Gastrocnemius medialis (tissue), 4 donors: Measurements from ENCODE around the gene PSKH1. TPM values are rescaled to one million over a fixed set of nuclear protein-coding genes. Genes with fewer than 3 reads are reported as not detected.

Experiments used
- ATAC-seq, 2 donors: fragments of 150-250 bp; one replicate each; pipeline ENCODE4 v1.9.1; 2016
- DNase-seq, 2 donors: peaks; one replicate each; pipeline ENCODE4 v3.0.0-alpha.2; 2019
- H3K27ac ChIP-seq, 4 donors: fragments of 200-600 bp; sonication (generic); 1 replicate in 1 of 4; 2 replicates in 3 of 4; pipeline ENCODE4 v1.5.1; 2016 to 2018; ENCODE audit warnings: mild to moderate bottlenecking in 2 of 4, moderate library complexity in 1 of 4
- H3K27me3 ChIP-seq, 3 donors: fragments of 200-600 bp; sonication (generic) in 2 of 3; 1 replicate in 1 of 3; 2 replicates in 2 of 3; pipeline versions ENCODE4 v1.5.1 to v1.6.0; 2016 to 2019; ENCODE audit warnings: mild to moderate bottlenecking in 1 of 3, moderate library complexity in 1 of 3
- H3K36me3 ChIP-seq, 2 donors: fragments of 200-600 bp; sonication (generic) in 1 of 2; one replicate each; pipeline ENCODE4 v1.5.1; 2017 to 2018
- H3K4me1 ChIP-seq, 2 donors: fragments of 200-600 bp; sonication (generic) in 1 of 2; one replicate each; pipeline ENCODE4 v1.5.1; 2016 to 2017; ENCODE audit warnings: mild to moderate bottlenecking in 2 of 2
- H3K4me3 ChIP-seq, 4 donors: fragments of 200-600 bp; sonication (generic) in 3 of 4; 1 replicate in 1 of 4; 2 replicates in 3 of 4; pipeline ENCODE4 v1.5.1; 2016 to 2019; ENCODE audit warnings: mild to moderate bottlenecking in 2 of 4
- H3K9me3 ChIP-seq, 3 donors: fragments of 200-600 bp; sonication (generic) in 2 of 3; 1 replicate in 1 of 3; 2 replicates in 2 of 3; pipeline ENCODE4 v1.5.1; 2016 to 2019
- POLR2A ChIP-seq, 2 donors: fragments of 450-650 bp; IDR thresholded peaks; one replicate each; pipeline ENCODE4 v1.6.1; 2017; ENCODE audit warnings: antibody characterized with exemption in 2 of 2, mild to moderate bottlenecking in 2 of 2, moderate library complexity in 2 of 2
- in situ Hi-C, 4 donors: fragments of 200-750 bp; cut with MboI; loops; one replicate each; pipeline versions ENCODE4 v1.15.0 to v1.8.0; 2017; ENCODE audit warnings: low sequenced_read_pairs in 4 of 4
- intact Hi-C: fragments of 100-400 bp; cut with DNase I; formaldehyde crosslinking; loops from one replicate; pipeline ENCODE4 v1.15.1; 2023; ENCODE audit warnings: low total_unique reads
- total RNA-seq, 4 donors: library from RNA; depleted of rRNA; stranded (reverse); fragments of >200 nt; gene quantifications; one replicate each; pipeline versions ENCODE4 v1.1.0 to v1.2.3, GENCODE V29; 2016
- TF ChIP-seq, protein P1 (sequence below), 5 experiments: fragments of 450-650 bp in 3 of 5; fragments of 200-600 bp in 2 of 5; sonication (generic) in 2 of 5; IDR thresholded peaks in 4 of 5; conservative IDR thresholded peaks in 1 of 5; 1 replicate in 4 of 5; 2 replicates in 1 of 5; pipeline ENCODE4 v1.5.1; 2016 to 2019; ENCODE audit warnings: antibody characterized with exemption in 5 of 5, mild to moderate bottlenecking in 3 of 5, moderate library complexity in 3 of 5

Gene PSKH1
- total RNA-seq, 4 donors from 2014 or later: 4.1 to 12.7 (median 6.9) TPM

DNA sequence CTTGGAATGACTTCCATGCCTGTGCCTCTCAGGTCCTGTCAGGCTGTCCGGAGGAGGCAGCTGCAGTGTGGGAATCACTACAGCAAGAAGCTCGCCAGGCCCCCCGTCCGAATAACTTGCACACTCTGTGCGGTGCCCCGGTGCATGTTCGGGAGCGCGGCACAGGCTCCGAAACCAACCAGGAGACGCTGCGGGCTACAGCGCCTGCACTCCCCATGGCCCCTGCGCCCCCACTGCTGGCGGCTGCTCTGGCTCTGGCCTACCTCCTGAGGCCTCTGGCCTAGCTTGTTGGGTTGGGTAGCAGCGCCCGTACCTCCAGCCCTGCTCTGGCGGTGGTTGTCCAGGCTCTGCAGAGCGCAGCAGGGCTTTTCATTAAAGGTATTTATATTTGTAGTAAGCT lies 7.1 kb upstream of the PSKH1 start:
- Histone ChIP-seq H3K27me3 (no peaks in the 10 kb centered on the region), H3K9me3 (no peaks in the 10 kb centered on the region), H3K4me3 (no peak overlapping the region), H3K36me3 (peaks cover 0 to 21% of the 10 kb centered on the region in 2 donors), H3K27ac (peak overlapping the region in 1 of 4 donors; percentile 90), H3K4me1 (peaks cover 41 to 43% of the 10 kb centered on the region in 2 donors)
- no peak for TF ChIP-seq POLR2A (IDR thresholded peaks at IDR 0.05)
- TF ChIP-seq, protein P1, sequence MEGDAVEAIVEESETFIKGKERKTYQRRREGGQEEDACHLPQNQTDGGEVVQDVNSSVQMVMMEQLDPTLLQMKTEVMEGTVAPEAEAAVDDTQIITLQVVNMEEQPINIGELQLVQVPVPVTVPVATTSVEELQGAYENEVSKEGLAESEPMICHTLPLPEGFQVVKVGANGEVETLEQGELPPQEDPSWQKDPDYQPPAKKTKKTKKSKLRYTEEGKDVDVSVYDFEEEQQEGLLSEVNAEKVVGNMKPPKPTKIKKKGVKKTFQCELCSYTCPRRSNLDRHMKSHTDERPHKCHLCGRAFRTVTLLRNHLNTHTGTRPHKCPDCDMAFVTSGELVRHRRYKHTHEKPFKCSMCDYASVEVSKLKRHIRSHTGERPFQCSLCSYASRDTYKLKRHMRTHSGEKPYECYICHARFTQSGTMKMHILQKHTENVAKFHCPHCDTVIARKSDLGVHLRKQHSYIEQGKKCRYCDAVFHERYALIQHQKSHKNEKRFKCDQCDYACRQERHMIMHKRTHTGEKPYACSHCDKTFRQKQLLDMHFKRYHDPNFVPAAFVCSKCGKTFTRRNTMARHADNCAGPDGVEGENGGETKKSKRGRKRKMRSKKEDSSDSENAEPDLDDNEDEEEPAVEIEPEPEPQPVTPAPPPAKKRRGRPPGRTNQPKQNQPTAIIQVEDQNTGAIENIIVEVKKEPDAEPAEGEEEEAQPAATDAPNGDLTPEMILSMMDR (IDR thresholded peaks at IDR 0.05 in 4 of 5, conservative IDR thresholded peaks at IDR 0.05 in 1 of 5): no peak
- DNase-seq: no peak
- intact Hi-C loops: no loop called here
- in situ Hi-C loops: loop anchor here in 1 of 4 donors (10.0 kb wide), 1 partner anchor 49 kb away; the partner anchor contains the start of genes CTRL and PSMB10
- no peak for ATAC-seq

DNA sequence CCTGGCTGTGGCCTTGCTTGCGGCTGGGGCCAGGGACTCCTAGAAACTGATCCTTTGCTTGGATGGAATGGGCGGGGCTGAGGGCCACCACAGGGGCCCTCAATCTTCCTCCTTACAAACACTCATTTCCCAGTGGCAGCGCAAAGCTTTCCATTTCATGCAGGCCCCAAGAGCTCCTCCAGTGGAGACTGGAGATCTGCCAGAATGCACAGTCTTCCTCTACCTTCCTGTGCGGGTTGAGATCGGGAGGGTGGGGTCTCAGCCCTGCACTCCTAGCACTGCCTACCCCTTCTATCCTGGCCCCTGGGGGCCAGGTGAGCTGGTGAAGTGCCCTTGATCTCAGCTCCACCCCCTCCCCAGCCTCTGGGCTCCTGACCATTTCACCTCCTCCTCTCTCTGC lies 6.7 kb upstream of the PSKH1 start:
- H3K27me3 ChIP-seq: no peaks in the 10 kb centered on the region
- ATAC-seq (no peak), DNase-seq (no peak)
- TF ChIP-seq, protein P1 (IDR thresholded peaks at IDR 0.05 in 4 of 5, conservative IDR thresholded peaks at IDR 0.05 in 1 of 5): no peak
- TF ChIP-seq POLR2A (IDR thresholded peaks at IDR 0.05): no peak
- intact Hi-C loops (no loop called here), in situ Hi-C loops (loop anchor here in 1 of 4 donors (10.0 kb wide), 1 partner anchor 48 kb away; the partner anchor contains the start of genes CTRL and PSMB10)
- peaks cover 0 to 17% of the 10 kb centered on the region in 2 donors for H3K36me3 ChIP-seq
- peaks cover 37 to 39% of the 10 kb centered on the region in 2 donors for H3K4me1 ChIP-seq
- H3K27ac ChIP-seq: no peak overlapping the region
- no peak overlapping the region for H3K4me3 ChIP-seq
- no peaks in the 10 kb centered on the region for H3K9me3 ChIP-seq

DNA sequence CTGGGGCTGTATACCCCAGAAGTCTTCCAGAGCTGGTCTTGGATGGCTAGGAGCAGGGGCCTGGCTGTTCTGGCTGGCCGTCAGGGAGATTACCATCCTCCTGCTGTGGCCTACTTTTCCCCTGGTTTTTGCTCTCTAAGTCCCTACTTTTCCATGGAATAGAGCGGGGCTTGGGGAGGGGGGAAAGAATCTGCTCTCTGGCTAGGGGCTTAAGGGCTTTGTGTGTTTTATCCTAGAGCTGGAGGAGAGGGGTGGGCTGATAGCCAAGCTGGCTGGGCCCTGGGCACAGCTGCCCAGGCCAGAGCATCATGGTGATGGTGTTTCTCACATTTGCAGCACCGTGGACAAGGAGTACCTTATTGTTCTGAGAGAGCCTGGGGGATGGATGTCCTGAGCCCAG lies 4.7 kb upstream of the PSKH1 start:
- no peak overlapping the region for H3K4me3 ChIP-seq
- intact Hi-C loops (no loop called here), in situ Hi-C loops (loop anchor here in 1 of 4 donors (10.0 kb wide), 1 partner anchor 46 kb away; the partner anchor contains the start of genes CTRL and PSMB10)
- H3K36me3 ChIP-seq: peaks cover 0 to 8% of the 10 kb centered on the region in 2 donors
- H3K27me3 ChIP-seq: no peaks in the 10 kb centered on the region
- no peaks in the 10 kb centered on the region for H3K9me3 ChIP-seq
- no peak for ATAC-seq
- no peak overlapping the region for H3K27ac ChIP-seq
- no peak for TF ChIP-seq POLR2A (IDR thresholded peaks at IDR 0.05)
- TF ChIP-seq, protein P1 (IDR thresholded peaks at IDR 0.05 in 4 of 5, conservative IDR thresholded peaks at IDR 0.05 in 1 of 5): no peak
- no peak for DNase-seq
- peaks cover 24 to 26% of the 10 kb centered on the region in 2 donors for H3K4me1 ChIP-seq

DNA sequence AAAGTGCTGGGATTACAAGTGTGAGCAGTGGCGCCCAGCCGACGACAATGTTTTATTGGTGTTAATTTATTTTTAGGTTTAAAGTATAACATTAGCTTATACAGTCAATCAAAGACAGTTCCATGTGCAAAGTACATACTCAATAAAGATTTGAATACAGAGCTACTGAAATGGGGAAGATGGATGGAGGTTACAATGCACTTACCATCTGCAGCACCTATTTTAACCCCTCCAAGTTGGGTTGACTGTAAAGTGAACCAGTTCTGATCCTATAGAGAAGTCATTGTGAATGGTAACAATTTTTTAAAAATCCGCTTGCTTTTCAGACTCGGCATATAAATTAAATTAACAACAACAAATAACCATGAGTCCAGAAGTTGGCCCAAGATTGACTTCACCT lies 679 bp upstream of the PSKH1 start:
- H3K4me3 ChIP-seq: peak overlapping the region; percentile 71 to 94 (median 88)
- intact Hi-C loops: no loop called here
- H3K9me3 ChIP-seq: no peaks in the 10 kb centered on the region
- no peak for TF ChIP-seq POLR2A (IDR thresholded peaks at IDR 0.05)
- TF ChIP-seq, protein P1 (IDR thresholded peaks at IDR 0.05 in 4 of 5, conservative IDR thresholded peaks at IDR 0.05 in 1 of 5): no peak
- DNase-seq (no peak), ATAC-seq (no peak)
- no peaks in the 10 kb centered on the region for H3K36me3 ChIP-seq
- H3K27me3 ChIP-seq: no peaks in the 10 kb centered on the region
- in situ Hi-C loops: no loop called here
- H3K27ac ChIP-seq: peak overlapping the region; percentile 90 to 100 (median 96)
- peaks cover 39 to 42% of the 10 kb centered on the region in 2 donors for H3K4me1 ChIP-seq
